HG02798 (cell line): ENCODE results near the gene PITPNB.

Experiments
- ATAC-seq: cut with Tn5 transposase; IDR thresholded peaks from one replicate; pipeline ENCODE4 v1.9.1; 2021; ENCODE audit warnings: mild to moderate bottlenecking; ENCODE audit not compliant: unreplicated experiment, poor library complexity

The PITPNB gene

DNA sequence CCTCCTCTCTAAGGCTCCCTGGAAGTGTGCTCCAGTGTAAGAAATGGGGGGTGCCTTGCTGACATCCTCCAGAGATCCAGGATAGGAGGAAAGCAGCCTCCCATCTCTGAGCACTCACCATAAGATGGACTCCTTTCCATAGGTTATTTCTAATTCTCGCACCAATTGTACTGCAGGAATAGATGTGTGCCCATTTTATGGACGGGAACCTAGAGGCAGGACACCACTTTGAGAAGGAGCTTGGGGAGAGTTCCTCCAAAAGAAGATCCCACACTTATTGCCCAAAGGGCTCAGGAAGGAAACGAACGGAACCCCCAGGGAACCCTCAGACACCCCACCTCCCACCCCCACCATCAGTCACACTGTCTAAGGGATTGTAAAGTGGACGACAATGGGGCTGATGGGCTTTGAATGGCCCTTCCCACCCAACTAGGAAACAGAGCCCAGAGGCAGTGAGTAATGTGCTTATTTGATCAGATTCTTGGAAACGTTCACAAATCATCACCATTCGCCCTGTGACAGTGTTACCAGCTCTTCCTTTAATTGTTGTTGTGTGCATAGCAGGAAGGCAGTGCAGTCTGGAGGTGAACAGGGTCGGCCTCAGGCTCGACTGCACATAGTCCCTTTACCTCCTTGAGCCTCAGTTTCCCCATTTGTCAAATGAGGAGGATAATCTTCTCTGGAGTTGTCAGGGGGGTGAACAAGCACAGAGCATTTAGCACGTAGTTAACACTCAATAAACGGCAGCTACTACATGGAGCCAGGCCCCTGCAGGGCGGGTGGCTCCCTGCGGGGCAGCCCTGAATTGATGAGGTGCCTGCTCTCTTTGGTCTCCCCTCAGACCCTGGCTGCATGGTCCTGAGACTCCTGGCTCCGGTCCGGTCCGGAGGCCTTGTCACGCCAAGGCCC, 109.1 kb downstream of the PITPNB start:
- no peak for ATAC-seq

DNA sequence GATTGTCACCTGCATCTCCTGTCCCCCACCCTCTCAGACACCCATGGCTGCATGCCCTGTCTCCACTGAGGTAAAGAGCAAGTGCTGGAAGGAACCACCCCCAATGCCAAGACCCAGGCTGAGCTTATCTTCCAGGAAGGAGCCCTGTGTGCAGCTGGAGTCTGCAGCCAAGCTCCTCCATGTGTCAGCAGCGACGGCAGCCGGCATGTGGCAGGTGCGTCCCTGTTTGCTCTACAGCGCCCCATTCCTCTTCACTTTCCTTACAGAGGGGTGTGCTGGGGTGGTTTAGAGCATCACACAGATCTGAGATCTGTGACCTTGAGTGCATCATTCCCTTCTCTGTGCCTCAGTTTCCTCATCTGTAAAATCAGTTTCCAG, 109.8 kb downstream of the PITPNB start:
- no peak for ATAC-seq

DNA sequence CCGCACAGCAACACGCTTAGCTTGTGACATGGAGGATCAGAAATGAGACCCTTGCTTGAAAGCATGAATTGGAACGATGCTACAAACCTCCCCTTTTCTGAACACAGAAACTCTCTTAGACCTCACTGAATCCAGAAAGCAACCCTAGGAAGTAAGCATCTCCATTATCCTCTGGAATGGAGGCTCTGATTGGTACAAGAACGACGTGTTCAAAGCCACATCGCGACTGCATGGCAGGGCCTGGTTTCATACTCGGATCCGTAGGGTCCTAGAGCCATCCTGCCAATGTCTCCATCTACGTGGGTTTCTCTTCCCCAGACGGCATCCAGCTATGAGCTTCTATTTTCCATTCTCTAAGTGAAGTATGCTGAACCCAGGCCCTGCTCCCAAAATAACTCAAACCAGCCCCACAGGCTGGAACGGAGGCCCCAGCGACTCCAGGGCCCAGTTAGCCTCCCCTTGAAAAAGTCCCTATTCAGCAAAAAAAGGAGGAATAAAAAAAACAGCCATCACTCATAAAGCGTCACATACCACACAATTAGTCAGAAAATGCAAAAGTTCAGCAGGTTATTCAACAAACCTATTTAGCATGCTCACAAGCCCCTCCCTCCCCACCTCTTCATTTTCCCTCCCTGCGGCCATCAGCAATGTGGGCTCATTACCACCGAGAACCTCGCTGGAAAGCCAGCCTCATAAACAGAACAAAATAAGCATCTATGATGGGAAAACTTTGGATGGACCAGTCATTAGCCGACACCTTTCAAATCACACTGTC, 110.4 kb downstream of the PITPNB start:
- ATAC-seq, result no peak

DNA sequence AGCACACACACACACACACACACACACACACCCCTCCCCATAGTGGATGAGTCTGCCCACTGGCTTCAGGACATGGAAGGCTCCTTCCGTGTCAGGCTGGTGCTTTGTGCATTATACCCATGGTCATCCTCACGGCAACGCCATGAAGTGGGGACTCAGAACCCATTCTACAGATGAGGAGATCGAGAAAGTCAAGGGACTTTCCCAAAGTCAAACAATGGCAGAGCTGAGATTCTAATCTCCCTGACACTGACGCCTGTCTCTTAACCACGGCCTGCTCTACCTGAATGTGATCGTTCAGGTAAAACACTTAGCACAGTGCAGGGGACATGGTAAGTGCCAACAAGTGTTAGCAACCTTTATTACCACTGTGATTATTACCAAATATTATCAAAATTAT, 113.2 kb downstream of the PITPNB start:
- ATAC-seq, result no peak

DNA sequence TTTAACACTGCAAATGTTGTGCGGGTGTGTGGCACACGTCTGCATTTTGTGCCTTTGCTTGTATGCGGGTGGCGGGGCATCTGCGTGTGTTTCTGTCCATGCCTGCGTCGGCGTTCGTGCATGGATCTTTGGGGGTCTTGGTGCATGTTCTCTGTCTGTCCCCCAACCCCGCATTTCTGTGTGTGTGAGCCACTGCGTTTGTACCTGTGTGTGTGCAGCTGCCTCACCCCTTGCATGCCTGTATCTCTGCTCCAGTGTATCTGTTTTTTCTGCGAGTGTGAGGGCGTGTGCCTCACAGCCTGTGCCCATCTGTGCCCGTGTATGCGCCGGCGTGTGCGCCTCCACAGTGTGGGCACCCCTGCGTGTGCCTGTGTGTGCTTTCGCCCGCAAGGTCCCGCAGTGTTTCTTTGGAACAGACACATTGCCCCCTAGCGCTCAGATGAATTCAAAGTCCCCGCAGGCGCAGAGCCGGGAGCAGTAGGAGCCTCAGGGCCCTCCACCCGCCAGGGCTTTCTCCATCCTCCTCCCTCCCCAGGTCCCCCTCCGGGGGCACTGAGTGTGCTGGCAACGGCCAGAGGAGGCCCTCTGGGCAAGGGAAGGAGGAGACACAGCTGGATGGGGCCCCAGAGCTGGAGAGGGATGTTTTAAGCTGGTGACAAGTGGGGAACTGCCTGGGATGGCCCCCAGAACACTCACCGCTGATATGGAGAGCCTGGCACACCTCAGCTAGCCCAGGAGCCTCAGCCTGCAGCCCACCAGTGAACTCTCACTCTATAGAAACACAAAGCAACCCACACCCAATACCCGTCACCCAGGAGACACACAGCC, 114.4 kb downstream of the PITPNB start:
- ATAC-seq, result no peak

DNA sequence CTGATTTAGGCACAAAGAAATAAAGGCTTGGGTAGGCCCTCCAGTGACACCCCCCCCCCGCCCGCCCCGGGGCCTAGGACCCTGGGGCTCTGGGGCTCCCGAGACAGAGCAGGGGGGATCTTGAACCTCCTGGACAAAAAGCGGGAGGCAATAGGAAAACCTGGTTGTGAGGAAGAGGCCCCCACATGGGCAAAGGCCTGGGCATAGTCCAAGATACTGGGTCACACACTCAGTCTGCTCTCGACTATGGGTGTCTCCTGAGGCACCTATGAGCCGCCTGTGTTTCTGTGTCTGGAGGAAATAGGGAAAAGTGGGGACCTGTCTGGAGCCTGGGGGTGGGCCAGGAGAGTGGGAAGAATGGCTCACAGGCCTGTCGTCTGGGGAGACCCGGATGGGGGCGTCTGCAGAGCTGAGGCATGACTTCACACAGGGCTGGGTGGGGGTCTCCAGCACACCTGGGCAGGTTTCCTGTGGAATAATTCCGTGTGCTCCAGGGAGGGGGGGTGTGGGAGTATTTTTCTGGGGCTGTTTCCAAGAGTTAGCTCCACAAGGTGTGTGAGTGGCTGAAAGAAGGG, 115.1 kb downstream of the PITPNB start:
- ATAC-seq, result no peak

DNA sequence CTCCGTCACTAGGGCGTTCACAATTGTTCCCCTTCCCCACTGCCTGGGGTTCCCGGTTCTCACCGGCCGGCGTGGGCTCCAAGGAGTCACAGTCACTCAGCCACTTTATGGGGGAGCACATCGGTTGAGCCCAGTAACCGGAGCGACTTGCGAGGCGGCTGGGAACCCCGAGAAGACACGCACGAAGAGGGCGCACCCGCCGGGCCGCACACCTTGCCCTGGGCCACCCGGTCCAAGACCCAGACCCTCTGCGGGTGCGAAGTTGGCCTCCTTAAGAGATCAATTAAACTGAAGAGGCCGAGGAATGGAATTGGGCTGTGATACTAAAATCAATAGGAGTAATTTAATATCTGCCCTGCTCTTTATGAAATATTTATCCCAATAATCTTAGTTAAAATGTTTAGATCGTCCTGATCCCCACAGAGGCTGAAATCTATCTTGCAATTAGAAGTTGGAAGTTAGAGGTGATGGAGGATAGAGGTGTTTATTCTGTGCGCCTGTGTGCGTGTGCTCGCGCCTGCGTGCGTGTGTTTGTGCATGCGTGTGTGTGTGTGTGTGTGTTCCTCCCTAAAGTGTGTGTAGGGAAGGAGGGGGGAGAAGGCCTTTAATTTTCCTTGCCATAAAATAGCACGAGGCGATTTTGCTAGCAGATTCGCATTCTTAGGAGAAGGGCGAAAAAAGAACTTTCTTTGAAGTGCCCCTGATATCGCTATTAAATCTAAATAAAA, 116.5 kb downstream of the PITPNB start:
- no peak for ATAC-seq
